ENCODE data around the gene ARID4B. TPM values are rescaled to one million over a fixed set of nuclear protein-coding genes. Genes with fewer than 3 reads are reported as not detected.

The ARID4B gene
- total and polyA plus RNA-seq, 2 donors (not counting 1 experiment from before 2014, with no cell fraction given): 15.3 to 42.4 TPM

DNA sequence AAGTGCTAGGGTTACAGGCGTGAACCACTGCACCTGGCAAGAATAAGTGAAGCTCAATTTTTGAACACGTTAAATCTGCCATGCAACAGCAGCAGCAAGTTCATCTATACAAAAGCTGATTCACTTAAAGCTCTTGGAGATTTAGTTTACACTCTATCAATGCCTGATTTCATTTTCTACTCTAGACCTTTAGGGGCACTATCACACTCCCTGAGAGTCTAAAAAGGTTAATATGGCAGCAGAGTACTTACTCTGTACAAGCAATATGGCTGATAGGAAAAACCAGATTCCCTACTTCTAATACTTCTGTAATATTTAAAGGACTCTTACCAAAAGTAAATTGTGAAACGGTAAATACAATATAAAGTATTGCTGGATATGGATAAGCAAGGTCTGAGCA, 171.7 kb downstream of the ARID4B start:
- Histone ChIP-seq H3K4me3 (replicated peaks in 1 of 4; ENCODE audit: control extremely low read depth in 1 of 4, insufficient read depth in 1 of 4, low read depth in 3 of 4, low read length in 4 of 4) (no peak overlapping the region), H3K36me3 (ENCODE audit: control insufficient read depth, insufficient read depth, low read length) (peaks cover 7% of the 10 kb centered on the region), H3K4me2 (ENCODE audit: extremely low read depth, insufficient read depth, low read length) (no peak overlapping the region), H3K9ac (ENCODE audit: insufficient read depth, low read length) (no peak overlapping the region), H4K20me1 (ENCODE audit: control insufficient read depth, extremely low read depth, insufficient read depth, low read length) (no peaks in the 10 kb centered on the region), H3K27ac (ENCODE audit: insufficient read depth, low read length) (no peak overlapping the region), H3K79me2 (ENCODE audit: control insufficient read depth, insufficient read depth, low read length) (peaks cover 17% of the 10 kb centered on the region), H3K4me1 (ENCODE audit: control insufficient read depth, extremely low read depth, insufficient read depth, low read length) (no peaks in the 10 kb centered on the region), H3K9me3 (ENCODE audit: control insufficient read depth, insufficient read depth, low read depth, low read length) (no peaks in the 10 kb centered on the region), H2AFZ (ENCODE audit: low read length) (no peak overlapping the region), H3K27me3 (ENCODE audit: control insufficient read depth, insufficient read depth, low read length) (no peaks in the 10 kb centered on the region)
- no peak for DNase-seq (ENCODE audit: low read depth in 2 of 2)
- TF ChIP-seq, protein P1, sequence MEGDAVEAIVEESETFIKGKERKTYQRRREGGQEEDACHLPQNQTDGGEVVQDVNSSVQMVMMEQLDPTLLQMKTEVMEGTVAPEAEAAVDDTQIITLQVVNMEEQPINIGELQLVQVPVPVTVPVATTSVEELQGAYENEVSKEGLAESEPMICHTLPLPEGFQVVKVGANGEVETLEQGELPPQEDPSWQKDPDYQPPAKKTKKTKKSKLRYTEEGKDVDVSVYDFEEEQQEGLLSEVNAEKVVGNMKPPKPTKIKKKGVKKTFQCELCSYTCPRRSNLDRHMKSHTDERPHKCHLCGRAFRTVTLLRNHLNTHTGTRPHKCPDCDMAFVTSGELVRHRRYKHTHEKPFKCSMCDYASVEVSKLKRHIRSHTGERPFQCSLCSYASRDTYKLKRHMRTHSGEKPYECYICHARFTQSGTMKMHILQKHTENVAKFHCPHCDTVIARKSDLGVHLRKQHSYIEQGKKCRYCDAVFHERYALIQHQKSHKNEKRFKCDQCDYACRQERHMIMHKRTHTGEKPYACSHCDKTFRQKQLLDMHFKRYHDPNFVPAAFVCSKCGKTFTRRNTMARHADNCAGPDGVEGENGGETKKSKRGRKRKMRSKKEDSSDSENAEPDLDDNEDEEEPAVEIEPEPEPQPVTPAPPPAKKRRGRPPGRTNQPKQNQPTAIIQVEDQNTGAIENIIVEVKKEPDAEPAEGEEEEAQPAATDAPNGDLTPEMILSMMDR (conservative IDR thresholded peaks at IDR 0.05 in 1 of 2, IDR thresholded peaks at IDR 0.05 in 1 of 2; ENCODE audit: low read depth in 1 of 2, low read length in 2 of 2): no peak
- TF ChIP-seq EZH2 (IDR thresholded peaks at IDR 0.05; ENCODE audit: low read length, missing control alignments): no peak

DNA sequence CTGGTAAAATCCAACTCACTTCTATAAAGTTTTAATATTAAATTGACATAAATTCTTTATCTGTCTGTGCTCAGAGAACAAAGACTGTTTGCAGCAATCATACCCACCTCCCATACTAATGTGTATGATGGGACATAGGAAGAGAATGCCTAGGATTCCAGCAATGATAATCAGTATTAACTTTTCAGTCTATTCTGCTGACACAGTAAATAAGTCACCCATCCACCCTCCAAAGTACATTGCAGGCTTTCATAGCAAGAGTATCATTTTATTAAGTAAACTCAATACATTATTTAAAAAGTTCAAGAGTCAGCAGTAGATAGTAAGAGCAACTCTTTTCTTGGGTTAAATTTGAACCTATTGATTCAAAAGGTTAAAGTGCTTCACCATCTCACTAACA, 175.7 kb downstream of the ARID4B start:
- no peak overlapping the region for H3K27ac ChIP-seq (ENCODE audit: insufficient read depth, low read length)
- no peak overlapping the region for H3K4me2 ChIP-seq (ENCODE audit: extremely low read depth, insufficient read depth, low read length)
- H2AFZ ChIP-seq (ENCODE audit: low read length): no peak overlapping the region
- H3K4me1 ChIP-seq (ENCODE audit: control insufficient read depth, extremely low read depth, insufficient read depth, low read length): no peaks in the 10 kb centered on the region
- peaks cover 10% of the 10 kb centered on the region for H3K36me3 ChIP-seq (ENCODE audit: control insufficient read depth, insufficient read depth, low read length)
- H3K79me2 ChIP-seq (ENCODE audit: control insufficient read depth, insufficient read depth, low read length): peaks cover under 1% of the 10 kb centered on the region
- H3K4me3 ChIP-seq (replicated peaks in 1 of 4; ENCODE audit: control extremely low read depth in 1 of 4, insufficient read depth in 1 of 4, low read depth in 3 of 4, low read length in 4 of 4): no peak overlapping the region
- no peak for DNase-seq (ENCODE audit: low read depth in 2 of 2)
- H4K20me1 ChIP-seq (ENCODE audit: control insufficient read depth, extremely low read depth, insufficient read depth, low read length): no peaks in the 10 kb centered on the region
- H3K9me3 ChIP-seq (ENCODE audit: control insufficient read depth, insufficient read depth, low read depth, low read length): no peaks in the 10 kb centered on the region
- no peaks in the 10 kb centered on the region for H3K27me3 ChIP-seq (ENCODE audit: control insufficient read depth, insufficient read depth, low read length)
- no peak for TF ChIP-seq EZH2 (IDR thresholded peaks at IDR 0.05; ENCODE audit: low read length, missing control alignments)
- TF ChIP-seq, protein P1 (conservative IDR thresholded peaks at IDR 0.05 in 1 of 2, IDR thresholded peaks at IDR 0.05 in 1 of 2; ENCODE audit: low read depth in 1 of 2, low read length in 2 of 2): no peak
- no peak overlapping the region for H3K9ac ChIP-seq (ENCODE audit: insufficient read depth, low read length)

DNA sequence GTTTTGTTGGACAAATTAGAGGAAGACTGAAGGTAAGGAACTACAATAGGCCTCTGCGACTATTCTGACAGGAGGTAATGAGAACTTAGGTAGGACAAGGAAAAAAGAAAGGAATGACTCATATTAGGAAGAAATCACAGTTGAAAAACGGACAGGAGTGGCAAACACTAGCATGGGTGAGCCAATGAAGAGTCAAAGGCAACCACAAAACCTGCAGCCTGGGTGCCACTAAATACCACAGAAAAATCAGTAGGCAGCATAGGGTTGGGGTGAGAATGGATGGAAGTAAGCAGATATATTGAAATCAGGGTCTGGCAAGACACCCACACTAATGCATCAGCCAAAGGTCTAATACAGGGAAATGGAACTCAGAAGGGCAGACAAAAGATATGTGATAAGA, 176.9 kb downstream of the ARID4B start:
- Histone ChIP-seq H2AFZ (ENCODE audit: low read length) (no peak overlapping the region), H3K4me1 (ENCODE audit: control insufficient read depth, extremely low read depth, insufficient read depth, low read length) (no peaks in the 10 kb centered on the region), H3K9me3 (ENCODE audit: control insufficient read depth, insufficient read depth, low read depth, low read length) (no peaks in the 10 kb centered on the region), H3K27me3 (ENCODE audit: control insufficient read depth, insufficient read depth, low read length) (no peaks in the 10 kb centered on the region), H3K79me2 (ENCODE audit: control insufficient read depth, insufficient read depth, low read length) (no peaks in the 10 kb centered on the region), H3K36me3 (ENCODE audit: control insufficient read depth, insufficient read depth, low read length) (peaks cover 11% of the 10 kb centered on the region), H3K4me2 (ENCODE audit: extremely low read depth, insufficient read depth, low read length) (no peak overlapping the region), H3K27ac (ENCODE audit: insufficient read depth, low read length) (no peak overlapping the region), H3K4me3 (replicated peaks in 1 of 4; ENCODE audit: control extremely low read depth in 1 of 4, insufficient read depth in 1 of 4, low read depth in 3 of 4, low read length in 4 of 4) (no peak overlapping the region), H3K9ac (ENCODE audit: insufficient read depth, low read length) (no peak overlapping the region), H4K20me1 (ENCODE audit: control insufficient read depth, extremely low read depth, insufficient read depth, low read length) (no peaks in the 10 kb centered on the region)
- DNase-seq (ENCODE audit: low read depth in 2 of 2): no peak
- no peak for TF ChIP-seq EZH2 (IDR thresholded peaks at IDR 0.05; ENCODE audit: low read length, missing control alignments)
- TF ChIP-seq, protein P1 (conservative IDR thresholded peaks at IDR 0.05 in 1 of 2, IDR thresholded peaks at IDR 0.05 in 1 of 2; ENCODE audit: low read depth in 1 of 2, low read length in 2 of 2): no peak
